GM19467 (cell line): ENCODE results near the gene PDS5A.
"Not testable (repeated sequence)": the region's sequence is repeated elsewhere in the genome, so short reads cannot be mapped to it uniquely, and the experiment has no call there.

Source experiments
- ATAC-seq: cut with Tn5 transposase; IDR thresholded peaks from one replicate; pipeline ENCODE4 v1.9.1; 2021; ENCODE audit warnings: mild to moderate bottlenecking, moderate library complexity; ENCODE audit not compliant: unreplicated experiment

Gene PDS5A

GRCh38 chr4:39840516-39840915, 137.2 kb downstream of the PDS5A start:
- not testable (repeated sequence) for ATAC-seq

- no peak for ATAC-seq
Observed at GRCh38 chr4:39840027-39840426, 137.7 kb downstream of the PDS5A start.

GRCh38 chr4:39838431-39838830, 139.3 kb downstream of the PDS5A start:
- ATAC-seq = not testable (repeated sequence)

GRCh38 chr4:39834269-39834668, 143.4 kb downstream of the PDS5A start:
- ATAC-seq = no peak

GRCh38 chr4:39825741-39826231, 151.9 kb downstream of the PDS5A start:
- ATAC-seq = no peak

- ATAC-seq = no peak
Observed at GRCh38 chr4:39825090-39825489, 152.6 kb downstream of the PDS5A start.

- no peak for ATAC-seq
Observed at GRCh38 chr4:39823191-39823590, 154.5 kb downstream of the PDS5A start.

- ATAC-seq = no peak
Observed at GRCh38 chr4:39822662-39823061, 155.0 kb downstream of the PDS5A start.

GRCh38 chr4:39821951-39822350, 155.8 kb downstream of the PDS5A start:
- no peak for ATAC-seq

GRCh38 chr4:39820186-39820585, 157.5 kb downstream of the PDS5A start:
- no peak for ATAC-seq

GRCh38 chr4:39818646-39819045, 159.1 kb downstream of the PDS5A start:
- ATAC-seq = no peak

- no peak for ATAC-seq
Observed at GRCh38 chr4:39814403-39815185, 163.1 kb downstream of the PDS5A start.

GRCh38 chr4:39813761-39814160, 163.9 kb downstream of the PDS5A start:
- ATAC-seq = not testable (repeated sequence)

GRCh38 chr4:39813033-39813432, 164.7 kb downstream of the PDS5A start:
- not testable (repeated sequence) for ATAC-seq

- no peak for ATAC-seq
Observed at GRCh38 chr4:39812500-39812899, 165.2 kb downstream of the PDS5A start.

- no peak for ATAC-seq
Observed at GRCh38 chr4:39808231-39808749, 169.4 kb downstream of the PDS5A start.

GRCh38 chr4:39802005-39802404, 175.7 kb downstream of the PDS5A start:
- ATAC-seq = no peak

GRCh38 chr4:39792976-39793375, 184.7 kb downstream of the PDS5A start:
- not testable (repeated sequence) for ATAC-seq

GRCh38 chr4:39792529-39792928, 185.2 kb downstream of the PDS5A start:
- no peak for ATAC-seq

- ATAC-seq = no peak
Observed at GRCh38 chr4:39792128-39792527, 185.6 kb downstream of the PDS5A start.

- ATAC-seq = no peak
Observed at GRCh38 chr4:39786838-39787237, 190.9 kb downstream of the PDS5A start.

- no peak for ATAC-seq
Observed at GRCh38 chr4:39785083-39785482, 192.6 kb downstream of the PDS5A start.
